AG08395 (cell line): Measurements from ENCODE around the gene TM4SF20.
A peak's percentile ranks its signal among the peaks of the same experiment; 100 is the strongest.
"Not testable (repeated sequence)": the region's sequence is repeated elsewhere in the genome, so short reads cannot be mapped to it uniquely, and the experiment has no call there.

Experiments
- DNase-seq: peaks from one replicate; pipeline ENCODE4 v3.0.0; 2012; ENCODE audit warnings: mixed read lengths, low spot score

TM4SF20 gene

DNA sequence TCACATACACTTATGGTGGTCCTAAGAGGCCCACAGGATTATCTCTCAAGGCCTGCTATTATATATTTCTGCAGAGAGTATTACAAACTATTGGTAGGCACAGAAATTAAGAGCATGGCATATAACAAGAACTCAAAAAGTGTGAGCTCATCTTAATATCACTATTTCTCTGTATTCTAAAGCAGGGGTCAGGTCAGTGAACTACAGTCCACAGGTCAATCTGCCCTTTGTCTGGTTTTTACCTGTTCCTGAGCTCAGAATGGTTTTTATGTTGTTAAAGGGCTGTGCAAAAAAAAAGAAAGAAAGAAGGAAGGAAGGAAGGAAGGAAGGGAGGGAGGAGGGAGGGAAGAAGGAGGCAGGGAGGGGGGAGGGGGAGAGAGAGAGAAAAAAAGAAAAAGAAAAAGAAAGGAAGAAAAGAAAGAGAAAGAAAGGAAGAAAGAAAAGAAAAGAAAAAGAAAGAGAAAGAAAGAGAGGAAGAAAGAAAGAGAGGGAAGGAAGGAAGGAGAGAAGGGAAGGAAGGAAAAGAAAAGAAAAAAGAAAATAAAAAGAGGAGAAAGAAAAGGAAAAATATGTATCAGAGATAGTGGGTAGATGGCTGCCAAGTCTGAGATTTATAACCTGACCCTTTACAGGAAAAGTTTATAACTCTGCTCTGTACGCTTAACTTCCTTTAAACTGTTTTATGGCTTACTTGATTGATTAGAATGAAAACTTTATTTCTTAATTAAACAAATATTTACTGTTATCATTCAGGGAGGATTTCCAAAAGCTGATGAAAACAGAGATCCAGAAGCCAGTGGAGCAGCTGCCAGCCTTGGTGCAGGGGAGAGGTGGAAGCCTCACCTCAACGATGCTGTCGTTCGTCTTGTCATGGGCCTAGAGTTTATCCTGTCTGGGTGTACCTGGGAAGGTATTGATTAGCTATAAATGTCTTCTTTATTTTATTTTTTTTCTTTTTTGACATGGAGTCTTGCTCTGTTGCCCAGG lies 19.9 kb upstream of the TM4SF20 start:
- no peak for DNase-seq

GRCh38 chr2:227397562-227397961 lies 18.5 kb upstream of the TM4SF20 start:
- no peak for DNase-seq

DNA sequence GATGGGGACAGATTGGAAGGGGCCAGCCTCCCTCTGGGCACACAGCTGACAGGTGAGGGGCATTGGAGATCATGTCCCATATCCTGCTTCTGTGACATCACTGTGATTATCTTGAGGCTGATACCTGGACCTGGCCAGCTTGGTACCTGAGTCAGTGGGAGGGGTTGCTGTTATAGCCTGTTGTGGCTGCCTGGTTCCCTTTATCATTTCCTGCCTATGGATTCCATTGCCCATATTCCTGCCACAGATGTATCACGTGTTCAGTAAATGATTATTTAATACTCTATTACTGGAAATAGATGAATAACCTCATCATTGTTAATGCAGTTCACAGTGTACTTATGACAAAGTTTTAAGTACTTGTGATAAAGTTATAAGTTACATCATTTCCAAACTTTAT lies 16.4 kb upstream of the TM4SF20 start:
- DNase-seq: no peak

GRCh38 chr2:227394401-227394800 lies 15.3 kb upstream of the TM4SF20 start:
- no peak for DNase-seq

DNA sequence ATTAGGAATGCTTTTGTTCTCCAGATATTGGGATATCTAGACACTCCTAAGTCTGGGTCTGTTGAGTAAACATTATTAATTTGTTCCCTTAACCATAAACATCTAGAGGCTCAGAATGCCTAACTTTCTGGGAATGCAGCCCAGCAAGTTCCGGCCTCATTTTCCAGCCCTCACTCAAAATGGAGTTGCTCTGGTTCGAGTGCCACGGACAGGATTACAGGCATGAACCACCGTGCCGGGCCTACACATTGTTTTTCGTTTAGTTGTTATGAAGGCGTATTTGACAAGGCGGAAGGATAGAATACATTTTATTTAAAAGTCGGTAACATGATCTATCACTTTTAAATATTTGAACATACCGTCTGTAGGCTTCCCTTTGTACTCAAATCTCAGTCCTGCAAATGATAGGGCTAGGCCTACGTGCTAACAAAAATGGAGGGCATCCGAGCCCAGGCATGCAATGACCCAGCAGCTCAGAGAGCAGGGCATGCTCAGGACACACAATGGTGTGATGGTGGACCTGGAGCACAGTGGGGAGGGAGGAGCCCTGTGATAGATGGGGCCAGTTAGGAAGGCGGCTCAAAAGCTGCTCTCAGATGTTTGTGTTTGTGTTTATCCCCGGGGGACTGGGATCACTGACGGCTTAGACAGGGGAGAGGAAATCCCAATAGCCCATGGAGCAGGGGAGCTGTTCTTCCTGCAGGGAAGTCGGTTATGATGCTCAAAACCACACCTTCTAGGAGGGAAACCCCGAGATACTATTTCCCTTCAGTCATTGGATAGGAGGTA lies 11.6 kb upstream of the TM4SF20 start:
- DNase-seq: no peak

DNA sequence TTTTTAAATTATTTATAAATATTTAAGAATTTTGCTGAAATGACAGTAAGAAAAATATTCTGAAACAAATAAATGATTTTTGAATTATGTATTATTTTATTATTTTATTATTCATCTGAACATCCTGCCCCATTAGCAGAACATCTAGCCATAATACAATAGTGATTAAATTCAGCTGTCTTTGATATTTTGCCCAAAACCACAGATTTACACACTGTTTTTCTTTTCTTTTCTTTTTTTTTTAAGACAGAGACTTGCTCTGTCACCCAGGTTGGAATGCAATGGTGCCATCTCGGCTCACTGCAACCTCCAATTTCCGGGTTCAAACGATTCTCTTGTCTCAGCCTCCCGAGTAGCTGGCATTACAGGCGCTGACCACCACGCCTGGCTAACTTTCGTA lies 10.6 kb upstream of the TM4SF20 start:
- DNase-seq: no peak

GRCh38 chr2:227389231-227389630 lies 10.1 kb upstream of the TM4SF20 start:
- DNase-seq: no peak

DNA sequence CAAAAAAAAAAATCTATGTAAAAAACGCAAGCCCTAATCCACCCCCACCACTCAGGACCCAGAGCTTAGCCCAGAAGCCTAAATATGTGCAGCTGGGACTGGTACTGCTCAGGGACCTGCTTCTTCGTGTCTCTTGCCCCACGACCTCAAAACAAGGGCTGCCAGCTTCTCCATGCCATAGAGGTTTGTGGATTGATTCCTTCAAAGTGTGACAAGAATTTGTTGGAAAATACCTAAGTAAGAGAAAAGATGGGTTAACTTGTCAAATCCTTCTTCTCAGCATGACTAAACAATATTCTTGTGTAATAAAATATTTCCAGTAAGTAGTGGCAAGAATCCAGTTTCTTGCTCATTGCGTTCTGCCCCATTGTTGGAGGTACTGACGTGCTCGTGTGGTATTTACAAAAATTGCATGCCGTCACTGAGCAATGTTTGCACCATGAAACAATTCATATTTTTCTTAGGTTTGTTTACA lies 9.5 kb upstream of the TM4SF20 start:
- peak; percentile 39 for DNase-seq

DNA sequence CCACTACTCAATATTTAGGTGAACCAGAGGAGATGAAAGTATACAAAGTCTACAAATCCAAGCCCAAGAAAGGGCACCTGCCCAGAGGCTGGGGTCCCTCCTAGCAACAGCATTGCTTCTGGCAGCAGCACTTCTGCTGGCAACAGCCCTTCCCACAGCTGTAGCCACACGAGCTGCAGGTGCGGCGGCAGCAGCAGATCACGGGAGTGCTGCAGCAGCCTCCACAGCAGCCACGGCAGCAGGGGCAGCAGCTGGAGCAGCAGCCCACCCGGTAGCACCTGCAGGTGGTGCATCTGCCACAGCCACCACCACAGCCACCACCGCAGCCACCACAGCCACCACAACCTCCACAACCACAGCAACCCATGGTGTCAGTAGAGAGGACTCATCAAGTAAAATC lies 8.5 kb upstream of the TM4SF20 start, which contains the start of gene SCYGR1:
Gene SCYGR1, minus strand, starts transcription at position 367 of the 400 bp plus-strand sequence. Its CDS starts 0 bp downstream, at position 367.
- DNase-seq: not testable (repeated sequence)

GRCh38 chr2:227386630-227387029 lies 7.5 kb upstream of the TM4SF20 start:
- DNase-seq: no peak

DNA sequence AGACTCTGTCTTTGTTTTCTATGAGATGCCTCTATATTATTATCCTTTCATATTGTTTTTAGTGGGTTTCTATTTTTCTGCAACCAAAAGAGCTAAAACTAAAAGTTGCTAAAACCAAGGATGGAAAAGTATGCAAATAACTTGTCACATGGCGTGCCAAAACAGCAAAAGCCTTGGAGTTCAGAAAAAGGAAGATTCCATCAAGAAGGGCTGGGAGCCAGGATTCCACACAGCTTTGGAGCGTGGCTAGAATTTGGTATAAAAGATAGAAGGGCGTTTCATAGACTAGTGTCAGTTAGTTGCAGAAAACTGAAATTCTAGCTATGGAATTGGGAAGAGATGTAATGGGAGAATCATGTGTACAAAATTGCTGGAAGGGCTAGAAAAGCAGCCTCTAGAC lies 4.6 kb upstream of the TM4SF20 start:
- no peak for DNase-seq

GRCh38 chr2:227382241-227382835 lies 3.2 kb upstream of the TM4SF20 start:
- DNase-seq: not testable (repeated sequence)

DNA sequence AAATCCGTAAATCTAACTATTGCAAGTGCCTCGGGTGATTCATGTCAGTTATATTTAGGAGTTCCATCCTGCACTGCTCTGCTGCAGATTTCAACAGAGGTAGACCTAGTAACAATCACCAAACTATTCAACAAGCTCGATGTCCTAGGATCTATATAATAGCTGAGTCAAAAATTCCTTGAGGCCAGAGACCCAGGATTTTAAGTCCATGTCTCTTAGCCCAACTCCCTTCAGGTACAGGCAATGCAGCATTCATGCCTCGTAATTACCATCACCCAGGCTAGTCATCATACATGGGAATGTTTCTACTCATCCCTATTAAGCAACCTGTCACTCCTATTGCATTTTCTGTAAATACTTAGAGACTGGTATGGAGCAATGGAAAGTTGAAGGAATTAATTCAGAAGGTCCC lies 729 bp downstream of the TM4SF20 start:
- no peak for DNase-seq

- DNase-seq: no peak
Observed at GRCh38 chr2:227377467-227378351, 1.4 kb downstream of the TM4SF20 start.

- DNase-seq: no peak
Observed at GRCh38 chr2:227376656-227377396, 2.3 kb downstream of the TM4SF20 start.

DNA sequence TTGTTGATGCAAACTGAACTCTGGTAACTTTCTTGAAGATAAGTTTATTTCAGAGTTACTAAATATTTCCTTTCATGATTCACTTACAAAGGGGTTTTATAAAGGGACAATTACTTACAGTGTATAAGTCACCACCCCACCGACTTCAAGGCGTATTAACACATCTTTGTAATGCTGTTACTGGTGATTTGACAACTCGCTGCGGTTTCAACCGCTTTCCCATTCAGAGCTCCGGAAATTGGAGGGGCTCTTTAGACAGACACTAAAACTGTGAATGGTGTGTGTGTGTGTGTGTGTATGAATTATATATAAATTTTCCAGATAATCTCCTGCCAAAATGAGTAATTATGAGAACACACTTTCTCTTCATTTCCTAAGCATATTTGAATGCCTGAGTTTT lies 4.9 kb downstream of the TM4SF20 start:
- no peak for DNase-seq

- no peak for DNase-seq
Observed at GRCh38 chr2:227373389-227373788, 5.7 kb downstream of the TM4SF20 start.

- no peak for DNase-seq
Observed at GRCh38 chr2:227370791-227371312, 8.3 kb downstream of the TM4SF20 start.

DNA sequence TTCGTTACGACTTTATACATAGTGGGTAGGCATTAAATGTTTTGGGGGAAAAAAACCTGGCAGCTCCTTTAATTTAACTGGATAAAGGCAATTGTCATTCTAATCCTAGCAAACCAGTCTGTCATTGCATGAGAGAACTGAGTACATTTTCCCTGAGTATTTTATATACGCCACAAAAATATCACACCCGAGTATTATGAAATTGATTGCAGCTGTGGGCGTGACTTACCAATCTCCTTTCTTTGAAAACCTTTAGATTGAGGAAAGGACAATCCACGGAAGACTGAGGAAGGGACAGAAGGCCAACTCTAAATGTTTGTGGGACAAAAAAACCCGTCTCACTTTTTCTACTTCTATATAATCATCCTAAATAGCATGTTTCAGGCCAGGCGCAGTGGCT lies 9.0 kb downstream of the TM4SF20 start:
- no peak for DNase-seq

DNA sequence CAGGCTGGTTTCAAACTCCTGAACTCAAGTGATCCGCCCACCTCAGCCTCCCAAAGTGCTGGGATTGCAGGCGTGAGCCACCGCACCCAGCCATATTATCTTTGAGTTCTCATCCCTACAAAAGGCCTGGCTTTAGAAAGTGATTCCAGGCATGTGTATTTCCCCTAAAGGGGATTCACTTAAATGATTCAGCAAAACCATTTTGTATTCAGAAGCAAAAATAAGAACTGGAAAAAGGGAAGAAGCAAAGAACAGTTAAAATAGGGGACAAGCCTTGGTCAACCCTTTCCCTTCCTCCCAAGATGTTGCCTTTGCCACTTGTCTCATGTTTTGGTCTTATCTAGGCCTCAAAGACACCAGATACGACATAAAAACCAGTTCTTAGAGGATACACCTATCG lies 10.5 kb downstream of the TM4SF20 start:
- DNase-seq: no peak
